Activated gamma-delta T cell treated with anti-CD3 and anti-CD28 coated beads, Interleukin-2, amount 50 U/mL, for 16 hours (primary cell): ENCODE data around the gene TARS2.

Experiments used
- DNase-seq: peaks from one replicate; pipeline ENCODE4 v3.0.0-alpha.2; 2020; ENCODE audit warnings: low read depth

Gene TARS2

DNA sequence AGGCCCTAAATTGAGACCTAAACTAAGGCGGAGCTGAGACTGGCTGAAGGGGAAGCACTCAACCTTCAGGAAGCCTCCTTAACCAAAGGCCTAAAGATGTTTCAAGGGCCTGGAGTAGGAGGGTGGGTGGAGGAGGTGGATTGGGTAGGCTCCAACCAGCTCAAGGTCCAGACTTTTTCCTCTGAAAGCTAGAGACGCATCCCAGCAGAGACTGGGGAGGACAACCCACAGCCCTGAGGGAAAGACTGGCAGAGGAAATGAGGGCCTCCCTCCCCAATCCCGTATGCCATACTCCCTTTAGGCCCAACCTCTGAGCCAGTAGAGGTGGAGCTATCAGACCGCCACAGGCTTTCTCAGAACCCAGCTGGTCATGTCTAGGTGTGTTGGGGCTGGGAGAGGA is 21.8 kb downstream of the TARS2 start:
- DNase-seq = no peak

DNA sequence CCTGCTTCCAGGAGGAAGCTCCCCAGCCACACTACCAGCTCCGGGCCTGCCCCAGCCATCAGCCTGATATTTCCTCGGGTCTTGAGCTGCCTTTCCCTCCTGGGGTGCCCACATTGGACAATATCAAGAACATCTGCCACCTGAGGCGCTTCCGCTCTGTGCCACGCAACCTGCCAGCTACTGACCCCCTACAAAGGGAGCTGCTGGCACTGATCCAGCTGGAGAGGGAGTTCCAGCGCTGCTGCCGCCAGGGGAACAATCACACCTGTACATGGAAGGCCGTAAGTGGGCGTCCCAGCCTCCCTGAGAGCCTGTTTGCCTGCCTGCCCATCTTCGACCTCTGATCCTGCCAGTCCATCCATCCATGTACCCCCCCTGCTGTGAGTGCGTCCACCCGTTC is 24.3 kb downstream of the TARS2 start:
- no peak for DNase-seq

DNA sequence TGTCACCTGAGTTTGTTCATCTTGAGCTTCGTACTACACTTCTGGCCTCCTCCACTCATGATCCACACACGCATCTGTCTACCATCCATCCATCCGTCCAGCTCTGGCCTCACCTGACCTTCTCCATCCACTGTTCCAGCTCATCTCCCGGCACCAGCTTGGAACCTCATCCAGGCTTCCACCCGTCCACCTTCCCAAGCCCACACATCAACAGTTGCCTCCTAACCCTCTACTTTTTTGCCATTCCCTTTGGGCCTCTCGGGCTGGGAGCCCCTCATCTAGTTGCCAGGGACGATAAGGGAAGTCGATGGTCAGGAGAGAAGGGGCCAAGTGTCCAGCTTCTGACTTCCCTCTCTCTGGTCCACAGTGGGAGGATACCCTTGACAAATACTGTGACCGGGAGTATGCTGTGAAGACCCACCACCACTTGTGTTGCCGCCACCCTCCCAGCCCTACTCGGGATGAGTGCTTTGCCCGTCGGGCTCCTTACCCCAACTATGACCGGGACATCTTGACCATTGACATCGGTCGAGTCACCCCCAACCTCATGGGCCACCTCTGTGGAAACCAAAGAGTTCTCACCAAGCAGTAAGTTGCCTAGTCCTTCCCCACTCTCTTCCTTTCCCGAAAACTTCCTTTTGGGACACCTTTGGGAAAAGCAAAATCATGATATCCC is 24.9 kb downstream of the TARS2 start:
- DNase-seq = no peak

DNA sequence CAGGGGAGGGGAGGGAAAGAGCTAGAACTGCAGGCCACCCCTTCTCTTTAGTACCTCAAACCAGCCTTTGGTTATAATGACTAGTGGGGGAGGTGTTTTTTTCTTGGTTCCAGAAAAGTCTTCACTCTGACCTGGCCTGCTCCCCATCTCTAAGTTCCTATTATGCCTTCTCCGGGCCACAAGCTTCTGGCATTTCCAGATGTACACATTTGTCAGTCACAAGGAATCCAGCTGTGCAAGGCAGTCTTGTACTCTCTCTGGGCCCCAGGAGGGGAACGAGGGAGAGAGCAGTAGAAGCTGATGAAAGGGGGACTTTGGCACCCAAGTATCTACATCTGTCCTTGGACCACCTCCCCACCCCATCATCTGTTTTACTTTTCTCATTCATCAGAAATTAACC is 25.6 kb downstream of the TARS2 start:
- DNase-seq = no peak

DNA sequence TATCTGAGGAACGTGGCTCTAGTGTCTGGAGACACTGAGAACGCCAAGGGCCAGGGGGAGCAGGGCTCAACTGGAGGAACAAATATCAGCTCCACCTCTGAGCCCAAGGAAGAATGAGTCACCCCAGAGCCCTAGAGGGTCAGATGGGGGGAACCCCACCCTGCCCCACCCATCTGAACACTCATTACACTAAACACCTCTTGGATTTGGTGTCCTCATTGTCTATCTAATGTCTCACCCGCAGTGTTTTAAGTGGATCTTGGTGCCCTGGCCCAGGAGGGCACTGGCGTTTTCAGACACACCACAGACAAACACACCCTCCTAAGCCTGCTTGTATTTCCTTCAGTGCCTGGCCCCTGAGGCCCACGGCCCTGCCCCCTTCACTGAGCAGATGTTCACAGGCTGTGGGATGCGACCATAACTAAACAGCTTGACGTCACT is 26.2 kb downstream of the TARS2 start:
- no peak for DNase-seq

DNA sequence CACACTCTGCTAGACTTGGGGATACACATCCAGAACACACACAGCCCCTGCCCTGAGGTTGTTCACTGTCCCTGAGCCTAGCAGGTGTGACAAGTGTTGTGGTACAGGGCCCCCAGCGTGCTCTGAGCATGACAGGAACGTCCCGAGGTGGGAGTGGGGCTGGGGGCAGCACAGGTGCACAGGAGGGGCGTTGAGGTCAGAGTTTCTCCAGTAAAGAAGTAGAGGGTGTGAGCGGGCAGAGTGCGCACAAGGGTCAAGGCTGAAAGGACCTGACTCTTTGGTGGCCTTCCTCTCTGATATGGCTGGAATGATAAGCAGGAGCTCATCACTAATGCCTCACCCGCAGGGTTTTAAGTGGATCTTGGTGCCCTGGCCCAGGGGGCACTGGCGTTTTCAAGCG is 27.0 kb downstream of the TARS2 start:
- DNase-seq = no peak

DNA sequence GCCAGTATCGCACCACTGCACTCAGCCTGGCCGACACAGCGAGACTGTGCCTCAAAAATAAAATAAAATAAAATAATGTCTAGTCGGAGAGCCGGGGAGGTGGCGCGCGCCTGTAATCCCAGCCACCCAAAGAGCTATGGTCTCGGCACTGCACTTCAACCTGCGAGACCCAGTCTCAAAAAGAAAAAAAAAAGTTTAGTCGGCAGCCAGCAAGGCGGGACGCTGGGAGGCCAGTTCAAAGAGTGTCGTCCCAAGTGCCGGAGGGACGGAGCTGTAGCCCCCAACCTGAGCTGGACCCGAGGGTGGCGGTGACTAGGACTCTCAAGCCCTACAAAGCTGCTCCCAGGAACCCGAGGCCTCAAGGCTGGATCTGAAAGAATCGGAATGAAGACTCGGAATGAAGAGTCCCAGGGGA is 27.7 kb downstream of the TARS2 start:
- DNase-seq = no peak

DNA sequence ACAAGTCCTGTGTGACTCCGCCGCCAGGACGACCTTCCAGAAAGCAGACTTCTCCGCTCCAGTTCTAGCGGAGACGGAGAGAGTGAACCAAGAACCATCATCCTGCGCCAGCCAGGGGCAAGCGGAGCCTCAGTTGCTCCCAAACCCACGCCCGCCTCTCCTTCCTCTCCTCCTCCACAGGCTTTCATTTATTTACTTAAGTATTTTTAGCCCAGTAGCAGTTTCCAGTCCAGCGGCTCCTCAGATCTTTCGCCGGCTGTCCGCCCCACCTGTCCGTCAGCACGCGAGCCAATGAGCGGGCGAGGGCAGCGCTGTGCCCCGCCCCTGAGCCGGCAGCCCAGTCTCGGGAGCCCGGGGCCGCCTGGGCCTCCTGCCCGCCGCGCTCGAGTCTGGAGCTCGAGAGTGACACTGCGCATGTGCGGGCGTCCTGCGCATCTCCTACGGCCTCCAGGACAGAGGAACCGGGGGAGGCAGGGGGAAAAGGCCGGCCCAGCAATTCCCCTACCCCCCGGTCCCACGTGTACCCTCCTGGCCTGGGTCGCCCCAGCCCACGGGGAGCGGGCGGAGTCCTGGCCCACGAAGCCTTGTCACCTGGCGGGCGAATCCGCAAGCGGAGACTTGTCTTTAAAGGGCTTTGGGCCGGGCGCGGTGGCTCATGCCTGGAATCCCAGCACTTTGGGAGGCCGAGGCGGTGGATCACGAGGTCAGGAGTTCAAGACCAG is 28.3 kb downstream of the TARS2 start, which contains the start of gene FALEC:
FALEC (plus strand) TSS at position 425 of the 722 bp plus-strand sequence.
- DNase-seq = peak; percentile 85

DNA sequence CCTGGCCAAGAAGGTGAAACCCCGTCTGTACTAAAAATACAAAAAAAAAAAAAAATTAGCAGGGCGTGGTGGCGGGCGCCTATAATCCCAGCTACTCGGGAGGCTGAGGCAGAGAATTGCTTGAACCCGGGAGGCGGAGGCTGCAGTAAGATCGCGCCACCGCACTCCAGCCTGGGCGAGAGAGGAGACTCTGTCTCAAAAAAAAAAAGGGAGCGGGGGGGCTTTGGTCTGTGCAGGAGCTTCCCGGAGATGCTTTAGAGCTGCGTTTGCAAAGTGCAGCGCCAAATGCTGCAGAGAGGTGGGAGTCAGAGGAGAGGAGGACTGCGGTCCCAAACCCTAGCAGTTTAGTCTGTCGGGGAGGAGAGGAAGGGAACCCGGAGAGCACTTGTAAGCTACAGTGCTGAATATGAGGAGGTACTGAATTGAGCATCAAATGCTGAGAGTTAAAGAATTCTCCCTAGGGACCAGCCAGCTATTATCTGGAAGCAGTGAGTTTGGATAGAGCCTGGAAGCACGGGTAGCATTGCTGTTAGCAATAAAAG is 28.9 kb downstream of the TARS2 start:
- no peak for DNase-seq

DNA sequence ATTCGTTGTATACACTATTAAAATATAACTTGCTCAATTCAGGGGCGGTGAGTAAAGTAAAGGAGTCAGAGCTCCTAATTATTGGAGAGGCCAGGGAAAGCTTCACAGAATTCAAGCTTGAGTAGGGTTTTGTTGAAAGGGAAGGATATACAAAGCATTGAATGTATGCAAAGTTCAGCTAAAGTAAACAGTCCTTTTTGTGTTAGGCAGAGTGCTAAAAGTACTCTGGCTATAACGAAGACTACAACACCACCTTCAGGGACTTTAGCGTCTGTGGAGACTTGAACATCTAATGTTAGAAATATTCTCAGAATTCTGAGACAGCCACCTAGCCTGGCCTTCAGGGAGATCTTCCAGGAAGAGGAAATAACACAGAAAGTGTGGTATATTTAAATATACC is 29.4 kb downstream of the TARS2 start:
- DNase-seq = no peak

DNA sequence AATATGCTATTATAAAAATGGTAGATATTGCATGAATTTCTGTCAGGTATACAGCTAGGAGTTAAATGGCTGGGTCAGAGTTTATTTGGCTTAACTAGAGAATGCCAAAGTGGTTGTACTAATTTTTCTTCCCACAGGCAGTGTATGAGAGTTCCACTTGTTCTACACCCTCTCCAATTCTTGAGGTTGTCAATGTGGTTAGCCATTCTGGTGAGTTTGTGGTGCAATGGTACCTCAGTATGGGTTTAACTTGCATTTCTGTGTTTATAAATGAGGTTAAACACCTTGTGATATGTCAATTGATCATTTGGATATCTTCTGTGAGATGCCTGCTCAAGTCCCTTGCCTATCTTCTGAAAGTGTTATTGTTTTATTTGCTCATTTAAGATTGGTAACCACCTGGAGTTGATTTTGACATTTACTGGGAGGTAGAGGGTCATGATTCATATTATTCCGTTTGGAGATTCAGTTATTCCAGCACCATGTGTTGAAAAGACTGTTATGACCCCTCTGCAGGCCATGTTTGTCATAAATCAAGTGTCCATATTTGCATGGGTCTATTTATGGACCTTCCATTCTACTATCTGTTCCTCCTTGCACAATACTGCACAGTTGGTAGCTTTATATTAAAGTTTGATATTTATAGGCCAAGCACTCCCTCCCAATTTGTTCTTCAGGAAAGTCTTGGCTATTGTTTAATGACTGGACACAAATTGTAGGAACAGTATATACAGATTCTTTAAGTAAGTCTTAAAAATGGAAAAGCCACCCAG is 34.2 kb downstream of the TARS2 start:
- DNase-seq = no peak

DNA sequence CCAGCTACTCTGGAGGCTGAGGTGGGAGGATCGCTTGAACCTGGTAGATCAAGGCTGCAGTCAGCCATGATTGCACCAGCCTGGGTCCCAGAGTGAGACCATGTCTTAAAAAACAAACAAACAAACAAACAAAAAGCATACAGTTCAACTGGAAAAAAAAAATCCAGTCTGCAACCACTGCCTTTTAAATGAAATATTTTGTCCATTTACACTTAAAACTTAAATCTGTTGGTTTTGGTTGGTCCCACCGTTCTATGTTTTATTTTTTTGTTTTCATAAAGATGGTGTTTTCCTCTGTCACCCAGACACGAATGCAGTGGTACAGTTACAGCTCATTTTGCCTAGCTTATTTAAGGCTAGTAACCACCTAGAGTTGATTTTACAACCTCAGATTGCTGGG is 38.1 kb downstream of the TARS2 start:
- DNase-seq = no peak

DNA sequence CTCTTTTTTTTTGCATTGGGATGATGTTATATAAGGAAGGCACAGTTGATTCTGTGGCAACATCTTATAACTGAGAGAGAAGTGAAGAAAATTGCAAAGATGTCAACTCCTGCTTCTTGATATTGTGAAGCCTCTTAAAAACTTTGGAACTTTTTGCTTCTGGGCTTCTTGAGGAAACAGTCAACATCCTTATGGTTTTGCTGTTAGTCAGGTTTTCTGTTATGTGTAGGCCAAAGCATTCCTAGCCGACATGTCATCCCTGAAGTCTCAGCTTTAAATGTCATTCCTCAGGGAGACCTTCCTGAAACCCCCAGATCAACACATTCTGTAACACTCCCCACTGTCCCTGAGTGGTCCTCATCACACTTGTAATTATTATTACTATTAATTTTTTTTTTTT is 41.0 kb downstream of the TARS2 start:
- DNase-seq = no peak

DNA sequence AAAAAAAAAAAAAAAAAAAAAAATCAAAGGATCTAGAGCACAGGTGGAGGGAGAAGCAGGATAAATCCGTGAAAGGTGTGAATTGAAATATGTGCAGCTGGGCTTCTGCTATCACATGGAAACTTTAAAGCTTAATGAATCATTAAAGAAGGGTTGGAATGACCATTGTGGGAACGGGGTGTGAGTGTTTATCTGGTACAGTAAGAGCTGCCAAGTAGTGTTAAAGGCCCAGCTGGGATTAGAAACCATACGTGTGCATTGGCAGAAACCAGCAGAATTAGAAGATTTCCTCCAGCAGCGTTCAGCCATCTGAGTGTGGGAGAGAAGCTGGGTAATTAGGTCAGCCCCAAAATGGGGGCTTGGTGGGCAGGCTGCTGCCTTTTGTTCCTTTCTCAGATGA is 41.8 kb downstream of the TARS2 start:
- no peak for DNase-seq

DNA sequence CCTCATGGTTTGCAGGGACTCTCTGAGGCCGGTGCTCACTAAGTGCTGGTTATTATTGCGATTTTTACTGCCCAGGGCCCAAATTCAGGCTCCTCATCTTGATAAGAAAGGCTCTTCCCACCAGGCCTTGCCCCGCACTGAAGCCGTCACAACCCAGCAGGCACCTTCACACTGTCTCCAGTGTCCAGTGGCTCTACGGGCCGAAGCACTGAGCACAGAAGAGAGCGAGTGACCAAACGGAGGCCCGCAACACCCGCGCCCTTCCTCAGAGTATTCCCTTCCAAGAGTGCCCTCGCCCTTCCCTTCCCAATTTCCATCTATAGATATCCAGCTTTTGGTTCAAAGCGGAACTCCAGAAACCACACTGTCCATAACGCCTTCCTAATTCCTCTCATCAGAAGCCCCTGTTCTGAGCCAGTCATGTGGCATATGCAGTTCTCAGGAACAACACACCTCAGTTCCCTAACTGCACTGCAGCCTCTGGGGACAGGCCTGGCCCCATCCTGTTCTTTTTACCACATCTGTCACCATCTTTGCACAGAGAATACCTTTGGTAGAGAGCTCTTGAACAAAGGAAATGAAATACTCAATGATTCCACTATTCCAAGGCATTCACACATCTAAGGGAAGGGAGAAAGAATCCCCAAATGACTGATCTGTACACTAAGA is 43.4 kb downstream of the TARS2 start:
- no peak for DNase-seq

DNA sequence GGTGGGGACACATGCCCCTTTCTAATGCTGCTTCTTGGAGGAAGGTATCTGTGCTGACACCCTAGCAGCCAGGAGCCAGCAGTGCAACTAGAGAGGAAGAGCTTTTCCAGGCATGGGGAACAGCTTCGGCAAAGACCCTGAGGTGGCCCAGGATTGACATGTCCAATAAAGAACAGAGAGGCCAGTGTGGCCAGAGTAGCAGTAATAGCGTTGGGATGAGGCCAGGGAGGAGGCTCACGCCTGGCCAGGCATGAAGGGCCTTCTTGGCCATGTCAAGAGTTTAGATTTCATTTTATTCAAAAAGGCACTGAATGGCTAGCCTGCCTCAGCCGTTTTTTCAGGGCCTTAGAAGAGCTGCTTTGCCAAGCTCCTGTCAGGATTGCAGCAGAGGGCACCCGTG is 45.6 kb downstream of the TARS2 start:
- no peak for DNase-seq

DNA sequence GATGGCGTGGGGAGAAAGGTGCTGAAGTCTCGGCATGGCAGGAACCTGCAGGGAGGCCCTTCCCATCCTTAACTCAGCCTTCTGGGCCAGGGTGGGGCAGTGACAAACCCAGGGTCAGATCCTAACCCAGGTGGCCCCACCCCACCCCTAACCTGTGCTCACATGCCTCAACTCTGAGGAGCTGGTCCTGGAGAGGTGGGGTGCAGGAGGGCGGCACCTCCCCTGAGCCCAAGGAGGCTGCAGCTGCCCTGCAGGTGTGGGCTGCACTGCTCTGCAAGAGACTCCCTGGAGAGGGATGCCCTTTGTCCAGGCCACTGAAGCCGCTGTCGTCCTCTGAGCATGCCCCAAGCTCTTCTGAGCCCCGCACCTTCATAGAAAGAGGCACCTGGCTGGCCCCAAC is 46.8 kb downstream of the TARS2 start:
- no peak for DNase-seq

DNA sequence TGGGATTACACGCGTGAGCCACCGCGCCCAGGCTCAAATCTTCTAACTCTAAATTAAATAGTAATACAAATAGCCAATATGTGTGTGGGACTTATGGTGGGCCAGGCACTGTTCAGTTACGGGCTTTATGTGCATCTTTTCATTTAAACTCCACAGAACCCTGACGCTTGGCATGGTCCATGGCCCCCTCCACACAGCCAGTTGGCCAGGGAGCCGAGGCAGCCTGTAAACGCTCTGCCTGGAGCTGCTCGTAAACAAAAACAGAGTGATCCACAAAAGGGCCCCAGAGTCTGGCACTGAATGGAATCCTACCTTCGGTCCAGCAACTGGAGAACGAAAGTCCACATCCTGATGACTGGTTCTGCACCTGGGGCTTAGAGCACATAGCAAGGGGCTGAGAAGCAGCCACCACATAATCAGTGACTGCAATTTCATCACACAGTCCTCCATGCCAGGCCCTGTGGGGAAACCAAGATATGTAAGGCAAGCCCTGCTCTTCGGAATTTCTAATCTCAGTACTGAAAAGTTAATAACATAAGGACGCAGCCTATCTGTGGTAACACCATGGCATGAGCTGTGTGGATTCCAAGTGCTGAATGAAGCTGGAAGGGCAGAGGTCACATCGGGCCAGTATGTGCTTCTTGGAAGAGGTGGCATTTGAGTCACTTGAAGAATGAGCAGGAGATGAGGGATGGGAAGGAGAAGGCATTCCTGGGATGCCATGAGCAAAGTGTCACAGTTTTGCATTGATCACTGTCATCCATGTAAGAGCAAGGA is 48.5 kb downstream of the TARS2 start:
- DNase-seq = no peak

DNA sequence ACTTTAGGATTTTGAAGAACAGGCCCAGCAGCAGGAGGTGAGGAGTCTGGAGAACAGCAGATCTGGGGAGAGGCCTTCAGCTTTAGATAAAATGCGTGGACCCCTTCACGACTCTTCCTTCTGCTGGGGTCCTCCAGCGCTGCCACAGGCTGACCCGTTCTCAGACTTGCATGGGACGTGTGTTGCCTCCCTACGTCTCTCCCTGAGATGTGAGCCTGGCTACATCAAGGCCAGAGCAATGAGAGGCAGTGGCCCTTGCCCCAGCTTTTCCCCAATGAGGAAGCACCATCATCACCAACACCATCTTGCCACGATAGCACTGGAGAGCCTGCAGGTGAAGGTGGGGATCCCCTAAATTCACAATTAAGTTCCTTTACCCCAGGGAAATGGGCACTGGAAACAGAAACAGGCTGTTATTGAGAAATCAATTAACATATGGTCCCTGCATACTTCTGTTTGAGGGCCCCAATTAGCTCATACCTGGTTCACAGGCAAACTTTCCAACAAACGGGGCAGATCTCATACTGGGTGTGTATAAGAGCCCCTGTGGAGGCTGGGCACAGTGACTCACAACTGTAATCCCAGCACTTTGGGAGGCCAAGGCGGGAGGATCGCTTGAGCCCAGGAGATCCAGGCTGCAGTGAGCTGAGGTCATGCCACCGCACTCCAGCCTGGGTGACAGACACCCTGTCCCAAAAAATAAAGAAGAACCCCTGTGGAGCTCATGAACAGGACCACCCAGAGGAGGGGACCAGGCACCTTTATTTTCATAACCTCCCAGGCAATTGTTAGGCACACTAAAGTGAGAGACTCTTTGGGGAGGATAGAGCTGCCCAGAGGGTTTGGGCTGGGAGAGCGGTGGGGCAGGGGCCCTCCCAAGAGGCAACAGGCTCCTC is 49.9 kb downstream of the TARS2 start:
- DNase-seq = no peak
